Nephron (organoid): ENCODE results near the gene FOXA2.
"Not testable (repeated sequence)": the region's sequence is repeated elsewhere in the genome, so short reads cannot be mapped to it uniquely, and the experiment has no call there.

Source experiments
- H3K27ac Mint-ChIP-seq, 3 experiments: 2 replicates each; pipeline ENCODE4 v1.8.0; 2020; ENCODE audit warnings: mixed read lengths in 3 of 3, mild to moderate bottlenecking in 2 of 3, moderate library complexity in 1 of 3
- H3K27me3 Mint-ChIP-seq: 2 replicates; pipeline ENCODE4 v1.8.0; 2021; ENCODE audit warnings: low read depth, mild to moderate bottlenecking, moderate library complexity, mixed read lengths
- H3K36me3 Mint-ChIP-seq: 2 replicates; pipeline ENCODE4 v1.8.0; 2020; ENCODE audit warnings: low read depth, mixed read lengths
- H3K4me1 Mint-ChIP-seq: 2 replicates; pipeline ENCODE4 v1.8.0; 2020; ENCODE audit warnings: mixed read lengths
- H3K4me3 Mint-ChIP-seq, 3 experiments: 2 replicates each; pipeline ENCODE4 v1.8.0; 2020; ENCODE audit warnings: mild to moderate bottlenecking in 3 of 3, mixed read lengths in 3 of 3, moderate library complexity in 2 of 3
- H3K9me3 Mint-ChIP-seq: 2 replicates; pipeline ENCODE4 v1.8.0; 2020; ENCODE audit warnings: mixed read lengths
- CTCF ChIP-seq, 3 experiments: fragments of 200-600 bp; sonication (generic); IDR thresholded peaks; one replicate each; pipeline ENCODE4 v1.5.0; 2021; ENCODE audit warnings: antibody characterized with exemption in 3 of 3; ENCODE audit not compliant: unreplicated experiment in 3 of 3

FOXA2 gene

GRCh38 chr20:22554391-22554790, 30.0 kb downstream of the FOXA2 start:
- Mint-ChIP-seq H3K9me3 (peaks cover 21% of the 10 kb centered on the region), H3K4me3 (no peak overlapping the region), H3K4me1 (peaks cover 4% of the 10 kb centered on the region), H3K27me3 (peaks cover 87% of the 10 kb centered on the region), H3K27ac (no peak overlapping the region), H3K36me3 (no peaks in the 10 kb centered on the region)
- TF ChIP-seq CTCF (IDR thresholded peaks at IDR 0.05; ENCODE audit: unreplicated experiment in 3 of 3): no peak

- not testable (repeated sequence) for H3K4me3 Mint-ChIP-seq, H3K4me1 Mint-ChIP-seq, H3K36me3 Mint-ChIP-seq, H3K27ac Mint-ChIP-seq
- Mint-ChIP-seq H3K27me3 (peaks cover 77% of the 10 kb centered on the region), H3K9me3 (peaks cover 16% of the 10 kb centered on the region)
Observed at GRCh38 chr20:22550514-22550913, 33.9 kb downstream of the FOXA2 start.

- H3K9me3 Mint-ChIP-seq: peaks cover 10% of the 10 kb centered on the region
- no peaks in the 10 kb centered on the region for H3K4me1 Mint-ChIP-seq
- no peaks in the 10 kb centered on the region for H3K36me3 Mint-ChIP-seq
- no peak overlapping the region for H3K27ac Mint-ChIP-seq
- no peak overlapping the region for H3K4me3 Mint-ChIP-seq
- H3K27me3 Mint-ChIP-seq: peaks cover 64% of the 10 kb centered on the region
- no peak for TF ChIP-seq CTCF (IDR thresholded peaks at IDR 0.05; ENCODE audit: unreplicated experiment in 3 of 3)
Observed at GRCh38 chr20:22548040-22548439, 36.3 kb downstream of the FOXA2 start.

GRCh38 chr20:22546344-22546743, 38.0 kb downstream of the FOXA2 start:
- Mint-ChIP-seq H3K4me3 (no peak overlapping the region), H3K27me3 (peaks cover 65% of the 10 kb centered on the region), H3K27ac (no peak overlapping the region), H3K4me1 (no peaks in the 10 kb centered on the region), H3K36me3 (no peaks in the 10 kb centered on the region), H3K9me3 (peaks cover 6% of the 10 kb centered on the region)
- no peak for TF ChIP-seq CTCF (IDR thresholded peaks at IDR 0.05; ENCODE audit: unreplicated experiment in 3 of 3)

- Mint-ChIP-seq H3K27me3 (peaks cover 56% of the 10 kb centered on the region), H3K27ac (no peak overlapping the region), H3K36me3 (no peaks in the 10 kb centered on the region), H3K9me3 (peaks cover 2% of the 10 kb centered on the region), H3K4me3 (no peak overlapping the region), H3K4me1 (no peaks in the 10 kb centered on the region)
- no peak for TF ChIP-seq CTCF (IDR thresholded peaks at IDR 0.05; ENCODE audit: unreplicated experiment in 3 of 3)
Observed at GRCh38 chr20:22545045-22545444, 39.3 kb downstream of the FOXA2 start.

GRCh38 chr20:22544462-22544861, 39.9 kb downstream of the FOXA2 start:
- H3K9me3 Mint-ChIP-seq: no peaks in the 10 kb centered on the region
- H3K36me3 Mint-ChIP-seq: no peaks in the 10 kb centered on the region
- no peaks in the 10 kb centered on the region for H3K4me1 Mint-ChIP-seq
- H3K4me3 Mint-ChIP-seq: no peak overlapping the region
- H3K27me3 Mint-ChIP-seq: peaks cover 53% of the 10 kb centered on the region
- TF ChIP-seq CTCF (IDR thresholded peaks at IDR 0.05; ENCODE audit: unreplicated experiment in 3 of 3): no peak
- H3K27ac Mint-ChIP-seq: no peak overlapping the region
